ENCODE results near the gene LRP5.

LRP5 gene

GRCh38 chr11:68408512-68408911, 96.1 kb downstream of the LRP5 start:
- H3K4me3 Mint-ChIP-seq = no peak overlapping the region
- DNase-seq = no peak
- H3K27me3 Mint-ChIP-seq (ENCODE audit: low read depth, poor library complexity) = no peaks in the 10 kb centered on the region
- no peak for TF ChIP-seq CTCF (IDR thresholded peaks at IDR 0.05)
- H3K4me1 Mint-ChIP-seq = no peaks in the 10 kb centered on the region
- no peaks in the 10 kb centered on the region for H3K9me3 Mint-ChIP-seq
- no peak overlapping the region for H3K27ac Mint-ChIP-seq
- peaks cover 69% of the 10 kb centered on the region for H3K36me3 Mint-ChIP-seq (ENCODE audit: low read depth)

- H3K27ac Mint-ChIP-seq = peak overlapping the region; percentile 25
Measured at GRCh38 chr11:68409748-68410344, 97.5 kb downstream of the LRP5 start.

GRCh38 chr11:68411501-68411991, 99.2 kb downstream of the LRP5 start:
- no peak for TF ChIP-seq CTCF (IDR thresholded peaks at IDR 0.05)
- H3K36me3 Mint-ChIP-seq (ENCODE audit: low read depth) = peaks cover 64% of the 10 kb centered on the region

More at GRCh38 chr11:68409748-68410344, 97.5 kb downstream of the LRP5 start:
- peaks cover 68% of the 10 kb centered on the region for H3K36me3 Mint-ChIP-seq (ENCODE audit: low read depth)
- no peaks in the 10 kb centered on the region for H3K4me1 Mint-ChIP-seq
- no peak for DNase-seq
- H3K9me3 Mint-ChIP-seq = no peaks in the 10 kb centered on the region
- TF ChIP-seq CTCF (IDR thresholded peaks at IDR 0.05) = no peak
- no peaks in the 10 kb centered on the region for H3K27me3 Mint-ChIP-seq (ENCODE audit: low read depth, poor library complexity)
- no peak overlapping the region for H3K4me3 Mint-ChIP-seq

GRCh38 chr11:68412593-68413475, 100.4 kb downstream of the LRP5 start:
- no peaks in the 10 kb centered on the region for H3K27me3 Mint-ChIP-seq (ENCODE audit: low read depth, poor library complexity)
- H3K27ac Mint-ChIP-seq = peak overlapping the region; percentile 66
- H3K36me3 Mint-ChIP-seq (ENCODE audit: low read depth) = peaks cover 62% of the 10 kb centered on the region
- no peak for DNase-seq
- no peak overlapping the region for H3K4me3 Mint-ChIP-seq
- no peaks in the 10 kb centered on the region for H3K9me3 Mint-ChIP-seq
- no peaks in the 10 kb centered on the region for H3K4me1 Mint-ChIP-seq
- TF ChIP-seq CTCF (IDR thresholded peaks at IDR 0.05) = no peak

More at GRCh38 chr11:68411501-68411991, 99.2 kb downstream of the LRP5 start:
- H3K27ac Mint-ChIP-seq = no peak overlapping the region
- H3K4me3 Mint-ChIP-seq = no peak overlapping the region
- H3K4me1 Mint-ChIP-seq = no peaks in the 10 kb centered on the region
- no peak for DNase-seq
- H3K27me3 Mint-ChIP-seq (ENCODE audit: low read depth, poor library complexity) = no peaks in the 10 kb centered on the region
- H3K9me3 Mint-ChIP-seq = no peaks in the 10 kb centered on the region

GRCh38 chr11:68413591-68413999, 101.2 kb downstream of the LRP5 start:
- Mint-ChIP-seq H3K27me3 (ENCODE audit: low read depth, poor library complexity) (peaks cover 2% of the 10 kb centered on the region), H3K4me1 (peaks cover 2% of the 10 kb centered on the region), H3K9me3 (no peaks in the 10 kb centered on the region), H3K4me3 (no peak overlapping the region), H3K27ac (no peak overlapping the region), H3K36me3 (ENCODE audit: low read depth) (peaks cover 60% of the 10 kb centered on the region)
- TF ChIP-seq CTCF (IDR thresholded peaks at IDR 0.05) = no peak
- no peak for DNase-seq

Measured in nephron progenitor cell (in vitro differentiated cells).